NB4 (cell line): ENCODE measurements around the gene WFIKKN1.
"Not testable (repeated sequence)": the region's sequence is repeated elsewhere in the genome, so short reads cannot be mapped to it uniquely, and the experiment has no call there.

Experiments used
- DNase-seq: peaks from one replicate; pipeline ENCODE4 v3.0.0; 2010; ENCODE audit warnings: low read depth
- H3K4me3 ChIP-seq: one replicate; pipeline ENCODE4 v1.5.1; 2011; ENCODE audit warnings: mild to moderate bottlenecking, low read depth, low read length, moderate library complexity
- MYC ChIP-seq: IDR thresholded peaks from 2 replicates; pipeline ENCODE4 v1.6.1; 2011; ENCODE audit warnings: low read depth, low read length
- POLR2A ChIP-seq: IDR thresholded peaks from 2 replicates; pipeline ENCODE4 v1.6.1; 2011; ENCODE audit warnings: mild to moderate bottlenecking; ENCODE audit not compliant: insufficient read length; ENCODE audit errors: extremely low read depth
- TF ChIP-seq, protein P1 (sequence below): IDR thresholded peaks from 2 replicates; pipeline ENCODE4 v1.6.1; 2011; ENCODE audit warnings: low read depth, low read length
- TF ChIP-seq, protein P2 (sequence below): IDR thresholded peaks from one replicate; pipeline ENCODE4 v1.5.1; 2012; ENCODE audit warnings: low read depth, low read length

WFIKKN1 gene

DNA sequence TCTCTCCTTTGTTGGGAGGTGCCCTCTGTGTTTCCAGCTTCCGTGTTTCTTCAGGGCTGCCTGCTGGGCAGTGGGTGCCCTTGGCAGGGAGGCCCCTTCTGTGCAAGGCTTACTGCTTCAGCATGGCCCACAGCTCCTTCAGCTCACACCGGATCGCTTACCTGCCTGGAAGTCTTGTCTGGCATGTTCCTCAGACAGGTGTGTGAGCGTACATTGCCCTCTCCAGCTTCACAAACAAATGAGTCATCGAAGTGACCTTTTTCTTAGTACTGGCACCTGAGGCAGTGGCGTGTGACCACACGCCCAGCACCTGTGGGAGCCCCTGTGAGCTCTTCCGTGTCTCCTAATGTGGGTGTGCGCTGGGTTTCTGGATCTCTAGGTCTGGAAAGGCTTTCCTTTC, 37.4 kb upstream of the WFIKKN1 start:
- peak overlapping the region; percentile 17 for H3K4me3 ChIP-seq
- no peak for DNase-seq
- TF ChIP-seq, protein P1, sequence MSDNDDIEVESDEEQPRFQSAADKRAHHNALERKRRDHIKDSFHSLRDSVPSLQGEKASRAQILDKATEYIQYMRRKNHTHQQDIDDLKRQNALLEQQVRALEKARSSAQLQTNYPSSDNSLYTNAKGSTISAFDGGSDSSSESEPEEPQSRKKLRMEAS, result no peak
- no peak for TF ChIP-seq MYC
- TF ChIP-seq, protein P2, sequence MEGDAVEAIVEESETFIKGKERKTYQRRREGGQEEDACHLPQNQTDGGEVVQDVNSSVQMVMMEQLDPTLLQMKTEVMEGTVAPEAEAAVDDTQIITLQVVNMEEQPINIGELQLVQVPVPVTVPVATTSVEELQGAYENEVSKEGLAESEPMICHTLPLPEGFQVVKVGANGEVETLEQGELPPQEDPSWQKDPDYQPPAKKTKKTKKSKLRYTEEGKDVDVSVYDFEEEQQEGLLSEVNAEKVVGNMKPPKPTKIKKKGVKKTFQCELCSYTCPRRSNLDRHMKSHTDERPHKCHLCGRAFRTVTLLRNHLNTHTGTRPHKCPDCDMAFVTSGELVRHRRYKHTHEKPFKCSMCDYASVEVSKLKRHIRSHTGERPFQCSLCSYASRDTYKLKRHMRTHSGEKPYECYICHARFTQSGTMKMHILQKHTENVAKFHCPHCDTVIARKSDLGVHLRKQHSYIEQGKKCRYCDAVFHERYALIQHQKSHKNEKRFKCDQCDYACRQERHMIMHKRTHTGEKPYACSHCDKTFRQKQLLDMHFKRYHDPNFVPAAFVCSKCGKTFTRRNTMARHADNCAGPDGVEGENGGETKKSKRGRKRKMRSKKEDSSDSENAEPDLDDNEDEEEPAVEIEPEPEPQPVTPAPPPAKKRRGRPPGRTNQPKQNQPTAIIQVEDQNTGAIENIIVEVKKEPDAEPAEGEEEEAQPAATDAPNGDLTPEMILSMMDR, result no peak
- TF ChIP-seq POLR2A, result no peak

DNA sequence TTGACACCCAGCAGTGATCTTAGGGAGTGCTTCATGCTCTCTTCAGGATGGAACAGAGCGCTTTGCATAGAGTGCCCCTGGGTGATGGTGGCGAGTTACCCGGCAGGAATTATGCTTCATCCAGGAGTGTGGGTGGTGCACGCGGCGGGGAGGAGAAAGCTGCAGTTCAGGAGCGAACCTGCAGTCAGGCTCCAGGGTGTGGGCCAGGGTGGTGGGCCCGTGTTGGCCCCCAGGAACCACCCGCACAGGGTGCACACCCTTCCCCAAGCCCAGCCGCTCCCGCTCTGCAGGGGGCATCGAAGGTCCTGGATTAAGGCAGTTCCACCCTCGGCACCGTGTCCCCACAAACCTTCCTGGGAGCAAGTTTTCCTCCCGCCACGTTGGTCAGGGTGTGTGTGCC, 37.0 kb upstream of the WFIKKN1 start:
- DNase-seq, result no peak
- TF ChIP-seq MYC, result no peak
- TF ChIP-seq, protein P2, result no peak
- TF ChIP-seq POLR2A, result no peak
- TF ChIP-seq, protein P1, result no peak
- peak overlapping the region; percentile 17 for H3K4me3 ChIP-seq

DNA sequence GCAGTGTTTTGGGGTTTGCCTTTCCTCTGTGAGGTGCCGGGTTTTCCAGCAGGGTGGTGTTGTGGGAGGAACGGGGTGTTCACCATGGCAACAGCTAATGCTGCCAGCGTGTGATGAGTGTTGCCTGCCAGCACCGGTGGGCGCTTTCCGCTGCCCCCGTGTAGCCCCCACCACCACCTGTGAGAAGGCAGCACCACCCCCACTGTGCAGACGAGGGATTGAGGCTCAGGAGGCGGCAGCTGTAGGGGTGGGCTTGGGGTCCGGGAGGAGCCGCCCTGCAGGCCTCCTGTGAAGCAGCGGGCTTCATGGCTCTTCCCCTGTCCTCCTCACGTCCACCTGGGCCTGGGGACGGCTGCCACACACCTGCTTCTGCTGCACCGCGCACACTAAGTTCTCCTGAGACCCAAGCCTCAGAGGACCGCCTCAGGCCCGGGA, 35.7 kb upstream of the WFIKKN1 start:
- DNase-seq, result no peak
- no peak overlapping the region for H3K4me3 ChIP-seq
- TF ChIP-seq, protein P1, result no peak
- TF ChIP-seq POLR2A, result no peak
- TF ChIP-seq MYC, result no peak
- TF ChIP-seq, protein P2, result no peak

DNA sequence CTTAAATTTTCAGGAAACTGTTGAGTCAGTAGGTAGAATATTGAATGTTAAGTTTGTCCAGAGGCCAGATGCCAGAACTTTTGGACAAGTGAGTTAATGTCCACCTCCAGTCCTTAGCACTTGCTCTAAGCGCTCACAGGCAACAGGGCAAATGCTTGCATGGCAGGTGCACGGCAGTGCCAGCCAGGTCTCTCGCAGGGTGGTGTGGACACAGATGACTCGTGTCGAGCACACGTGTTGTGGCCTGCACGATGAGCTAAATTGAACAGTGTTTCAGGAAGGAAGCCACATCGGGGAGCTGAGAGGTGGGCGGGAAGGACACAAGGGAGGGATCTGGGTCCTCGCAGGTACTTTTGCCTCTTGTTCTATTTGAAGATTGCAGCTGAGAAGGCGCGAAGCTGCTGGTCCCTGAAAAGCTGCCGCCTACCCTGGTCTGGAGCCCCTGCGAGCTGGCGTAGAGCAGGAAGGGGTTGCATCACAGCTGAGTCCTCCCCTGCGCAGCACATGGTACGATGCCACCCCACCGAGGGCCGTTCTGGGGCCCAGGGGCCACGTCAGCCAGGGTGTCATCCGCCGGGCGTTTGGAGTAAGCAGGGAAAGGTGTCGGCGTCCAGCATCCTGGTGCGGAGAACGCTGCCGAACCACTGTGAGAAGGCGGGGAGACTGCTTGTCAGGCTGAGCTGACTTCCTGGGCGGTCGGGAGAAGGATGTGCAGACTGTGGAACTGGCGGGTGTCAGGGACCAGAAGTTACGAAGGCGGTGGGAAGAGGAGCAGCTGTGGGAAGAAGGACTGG, 34.6 kb upstream of the WFIKKN1 start:
- TF ChIP-seq POLR2A (no peak), MYC (peak; percentile 30; the same call in 1 of the 2 replicates)
- TF ChIP-seq, protein P1, result peak; percentile 71; the same call in 1 of the 2 replicates
- TF ChIP-seq, protein P2, result no peak
- H3K4me3 ChIP-seq, result no peak overlapping the region
- DNase-seq, result peak; percentile 55

DNA sequence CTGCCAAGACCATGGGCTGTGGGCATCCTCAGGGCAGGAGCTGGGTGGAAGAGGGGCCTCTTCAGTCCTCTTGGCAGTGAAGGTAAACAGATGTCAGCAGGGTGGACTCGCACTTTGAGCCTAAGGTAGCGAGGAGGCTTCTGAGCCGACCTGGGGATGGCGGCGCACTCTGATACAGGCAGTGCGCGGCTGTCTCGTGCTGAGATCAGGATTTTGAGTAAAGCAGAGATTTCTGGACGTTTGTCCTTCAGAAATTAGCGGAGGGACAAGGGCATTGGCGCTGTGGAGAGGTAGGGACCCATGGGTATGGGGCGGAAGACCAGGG, 34.1 kb upstream of the WFIKKN1 start:
- TF ChIP-seq MYC, result no peak
- TF ChIP-seq, protein P1, result no peak
- TF ChIP-seq, protein P2, result no peak
- no peak for TF ChIP-seq POLR2A
- no peak for DNase-seq

DNA sequence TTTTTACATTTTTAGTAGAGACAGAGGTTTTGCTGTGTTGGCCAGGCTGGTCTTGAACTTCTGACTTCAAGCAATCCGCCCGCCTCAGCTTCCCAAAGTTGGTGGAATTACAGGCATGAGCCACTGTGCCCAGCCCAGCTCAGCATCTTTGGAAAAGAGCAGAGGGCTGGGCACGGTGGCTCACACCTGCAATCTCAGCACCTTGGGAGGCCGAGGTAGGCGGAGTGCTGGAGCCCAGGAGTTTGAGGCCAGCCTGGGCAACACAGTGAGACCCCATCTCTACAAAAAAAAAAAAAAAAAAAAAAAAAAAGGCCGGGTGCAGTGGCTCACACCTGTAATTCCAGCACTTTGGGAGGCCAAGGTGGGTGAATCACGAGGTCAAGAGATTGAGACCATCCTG, 33.1 kb upstream of the WFIKKN1 start:
- DNase-seq, H3K4me3 ChIP-seq: not testable (repeated sequence)

More for the DNA sequence above, 34.1 kb upstream of the WFIKKN1 start:
- no peak overlapping the region for H3K4me3 ChIP-seq
